Thyroid gland (tissue), 4 donors: ENCODE data around the gene TANGO2. TPM values are rescaled to one million over a fixed set of nuclear protein-coding genes. Genes with fewer than 3 reads are reported as not detected.

Experiments used
- DNase-seq, 2 donors: peaks; one replicate each; pipeline ENCODE4 v3.0.0-alpha.2; 2019
- H3K27ac ChIP-seq, 3 donors: fragments of 200-600 bp; sonication (generic); 1 replicate in 2 of 3; 2 replicates in 1 of 3; pipeline ENCODE4 v1.5.1; 2016 to 2019; ENCODE audit warnings: mild to moderate bottlenecking in 1 of 3, moderate library complexity in 1 of 3
- H3K27me3 ChIP-seq: fragments of 200-600 bp; sonication (generic); one replicate; pipeline ENCODE4 v1.5.1; 2019
- H3K36me3 ChIP-seq, 2 donors: fragments of 200-600 bp; sonication (generic); one replicate each; pipeline ENCODE4 v1.5.1; 2016 to 2019
- H3K4me1 ChIP-seq, 2 donors: fragments of 200-600 bp; sonication (generic); one replicate each; pipeline ENCODE4 v1.5.1; 2017 to 2019
- H3K4me3 ChIP-seq, 3 donors: fragments of 200-600 bp; sonication (generic); replicated peaks in 1 of 3; 1 replicate in 2 of 3; 2 replicates in 1 of 3; pipeline ENCODE4 v1.5.1; 2016; ENCODE audit warnings: mild to moderate bottlenecking in 1 of 3
- H3K9me3 ChIP-seq: fragments of 200-600 bp; sonication (generic); one replicate; pipeline ENCODE4 v1.5.1; 2017
- CTCF ChIP-seq, 6 experiments: fragments of 200-600 bp in 3 of 6; fragments of 450-650 bp in 3 of 6; sonication (generic) in 3 of 6; IDR thresholded peaks; one replicate each; pipeline ENCODE4 v1.5.1; 2016 to 2019; ENCODE audit warnings: antibody characterized with exemption in 6 of 6, mild to moderate bottlenecking in 2 of 6, inconsistent platforms in 1 of 6, moderate library complexity in 1 of 6
- POLR2A ChIP-seq, 2 donors: fragments of 450-650 bp; IDR thresholded peaks; one replicate each; pipeline ENCODE4 v1.6.1; 2017; ENCODE audit warnings: antibody characterized with exemption in 2 of 2, mild to moderate bottlenecking in 2 of 2, moderate library complexity in 1 of 2
- WGBS, 2 donors: methylation state at CpG; one replicate each; pipeline ENCODE4 v1.1.5; 2017; 5-methylcytosine and 5-hydroxymethylcytosine counted together
- intact Hi-C: fragments of 100-400 bp; cut with DNase I; formaldehyde crosslinking; loops from one replicate; pipeline ENCODE4 v1.15.1; 2023
- total RNA-seq, 4 donors: library from RNA; depleted of rRNA; stranded (reverse); fragments of >200 nt; gene quantifications; one replicate each; pipeline ENCODE4 v1.2.3, GENCODE V29; 2016

Gene TANGO2
- total RNA-seq, 4 donors from 2014 or later, result 50.3 to 82.7 (median 65.2) TPM

GRCh38 chr22:20013382-20013871, 7.5 kb upstream of the TANGO2 start:
- Histone ChIP-seq H3K9me3 (no peaks in the 10 kb centered on the region), H3K36me3 (no peaks in the 10 kb centered on the region), H3K27me3 (no peaks in the 10 kb centered on the region), H3K27ac (peak overlapping the region; percentile 17 to 71 (median 44)), H3K4me1 (peaks cover 17 to 37% of the 10 kb centered on the region in 2 donors), H3K4me3 (no peak overlapping the region)
- intact Hi-C loops, result loop anchor here (2.0 kb wide), 1 partner anchor 43 kb away; no protein-coding TSS in a partner anchor
- WGBS, 2 donors, result 0 to 7% methylated on average over 6 to 9 of the region's 11 CpGs
- DNase-seq, result peak; percentile 67 to 75
- TF ChIP-seq POLR2A (IDR thresholded peaks at IDR 0.05) (no peak), CTCF (IDR thresholded peaks at IDR 0.05) (peak; percentile 45 to 95 (median 82))

GRCh38 chr22:20014526-20015186, 6.3 kb upstream of the TANGO2 start:
- Histone ChIP-seq H3K27ac (peak overlapping the region; percentile 54 to 74 (median 71)), H3K36me3 (no peaks in the 10 kb centered on the region), H3K4me1 (peaks cover 17 to 37% of the 10 kb centered on the region in 2 donors), H3K9me3 (no peaks in the 10 kb centered on the region), H3K27me3 (no peaks in the 10 kb centered on the region), H3K4me3 (no peak overlapping the region)
- WGBS, 2 donors, result 55 to 65% methylated on average over 4 to 5 of the region's 5 CpGs
- TF ChIP-seq CTCF (IDR thresholded peaks at IDR 0.05) (no peak), POLR2A (IDR thresholded peaks at IDR 0.05) (no peak)
- intact Hi-C loops, result no loop called here
- DNase-seq, result peak; percentile 48 to 55

- no peaks in the 10 kb centered on the region for H3K27me3 ChIP-seq
- H3K9me3 ChIP-seq, result no peaks in the 10 kb centered on the region
- H3K4me3 ChIP-seq, result peak overlapping the region in 1 of 3 donors; percentile 89
- peaks cover 18 to 38% of the 10 kb centered on the region in 2 donors for H3K4me1 ChIP-seq
- intact Hi-C loops, result no loop called here
- H3K27ac ChIP-seq, result peak overlapping the region; percentile 54 to 74 (median 71)
- 87 to 89% methylated on average over 8 to 9 of the region's 10 CpGs for WGBS, 2 donors
- no peaks in the 10 kb centered on the region for H3K36me3 ChIP-seq
- TF ChIP-seq CTCF (IDR thresholded peaks at IDR 0.05), result no peak
- no peak for TF ChIP-seq POLR2A (IDR thresholded peaks at IDR 0.05)
- no peak for DNase-seq
These were observed 5.7 kb upstream of the TANGO2 start for GRCh38 chr22:20015187-20015625.

GRCh38 chr22:20015971-20016733, 4.8 kb upstream of the TANGO2 start:
- peaks cover 22 to 42% of the 10 kb centered on the region in 2 donors for H3K4me1 ChIP-seq

More at GRCh38 chr22:20015971-20016733, 4.8 kb upstream of the TANGO2 start:
- no peaks in the 10 kb centered on the region for H3K9me3 ChIP-seq
- H3K27me3 ChIP-seq, result no peaks in the 10 kb centered on the region
- H3K4me3 ChIP-seq, result peak overlapping the region; percentile 49 to 89 (median 77)
- peak overlapping the region in 2 of 3 donors; percentile 51 to 54 for H3K27ac ChIP-seq
- intact Hi-C loops, result no loop called here
- H3K36me3 ChIP-seq, result no peaks in the 10 kb centered on the region
- peak; percentile 58 to 74 for DNase-seq
- no peak for TF ChIP-seq POLR2A (IDR thresholded peaks at IDR 0.05)
- no peak for TF ChIP-seq CTCF (IDR thresholded peaks at IDR 0.05)
- 0% methylated on average over 2 of the region's 101 CpGs for WGBS, 2 donors
